PC-3 (cell line): ENCODE results near the gene GABRB3.

Source experiments
- CTCF ChIP-seq: fragments of 300-600 bp; sonication (generic); conservative IDR thresholded peaks from 2 replicates; pipeline ENCODE4 v1.5.1; 2017; ENCODE audit warnings: antibody characterized with exemption, low read depth, mild to moderate bottlenecking, low read length
- EZH2 ChIP-seq: fragments of 300-600 bp; sonication (generic); IDR thresholded peaks from one replicate; pipeline ENCODE4 v1.6.1; 2017; ENCODE audit warnings: antibody characterized with exemption, mild to moderate bottlenecking, low read length; ENCODE audit not compliant: unreplicated experiment
- EZH2phosphoT487 ChIP-seq: fragments of 300-600 bp; sonication (generic); IDR thresholded peaks from 2 replicates; pipeline ENCODE4 v1.6.1; 2018; ENCODE audit warnings: mild to moderate bottlenecking, antibody characterized with exemption, low read length, borderline replicate concordance

DNA sequence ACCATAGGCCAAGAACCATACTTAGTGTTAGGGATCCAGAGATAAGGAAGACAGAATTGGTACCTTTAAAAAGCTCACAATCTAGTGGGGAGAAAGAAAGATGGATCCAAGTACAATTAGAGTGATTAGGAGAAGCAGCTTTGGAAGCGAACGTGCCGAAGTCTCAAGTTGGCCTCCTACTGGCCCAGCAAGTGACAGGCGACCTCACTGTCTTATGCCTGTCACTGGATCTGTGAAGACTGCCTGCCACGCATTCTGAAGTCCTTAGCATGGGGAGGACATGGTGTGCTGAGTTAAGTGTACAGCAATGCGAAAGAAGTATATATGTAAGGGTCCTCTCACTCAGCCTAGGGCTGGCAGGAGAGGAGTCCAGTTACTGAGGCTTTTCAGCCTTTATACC lies 141.0 kb downstream of the GABRB3 start:
- TF ChIP-seq CTCF (no peak), EZH2 (no peak), EZH2phosphoT487 (no peak)
